GM18907 (cell line): ENCODE results near the gene PLD2.

Source experiments
- ATAC-seq: cut with Tn5 transposase; IDR thresholded peaks from one replicate; pipeline ENCODE4 v1.9.1; 2021; ENCODE audit warnings: mild to moderate bottlenecking, moderate library complexity; ENCODE audit not compliant: unreplicated experiment

The PLD2 gene

DNA sequence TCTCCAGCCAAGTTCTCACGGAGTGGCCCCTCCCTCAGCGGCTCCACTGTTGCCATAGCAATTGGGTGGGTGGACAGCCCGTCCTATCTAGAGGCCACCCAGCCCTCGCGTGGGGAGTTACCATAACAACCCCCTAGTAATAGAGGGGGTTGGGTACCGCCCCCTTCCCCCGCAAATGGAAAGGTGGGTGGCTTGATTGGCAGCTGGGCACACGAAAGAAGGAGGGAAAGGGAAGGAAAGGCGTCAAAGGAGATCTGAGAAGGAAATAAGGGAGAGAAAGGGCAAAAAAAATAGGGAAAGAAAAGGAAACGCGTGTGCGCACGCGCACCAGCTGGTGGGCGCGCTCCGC is 25.9 kb downstream of the PLD2 start:
- ATAC-seq = peak; percentile 11

DNA sequence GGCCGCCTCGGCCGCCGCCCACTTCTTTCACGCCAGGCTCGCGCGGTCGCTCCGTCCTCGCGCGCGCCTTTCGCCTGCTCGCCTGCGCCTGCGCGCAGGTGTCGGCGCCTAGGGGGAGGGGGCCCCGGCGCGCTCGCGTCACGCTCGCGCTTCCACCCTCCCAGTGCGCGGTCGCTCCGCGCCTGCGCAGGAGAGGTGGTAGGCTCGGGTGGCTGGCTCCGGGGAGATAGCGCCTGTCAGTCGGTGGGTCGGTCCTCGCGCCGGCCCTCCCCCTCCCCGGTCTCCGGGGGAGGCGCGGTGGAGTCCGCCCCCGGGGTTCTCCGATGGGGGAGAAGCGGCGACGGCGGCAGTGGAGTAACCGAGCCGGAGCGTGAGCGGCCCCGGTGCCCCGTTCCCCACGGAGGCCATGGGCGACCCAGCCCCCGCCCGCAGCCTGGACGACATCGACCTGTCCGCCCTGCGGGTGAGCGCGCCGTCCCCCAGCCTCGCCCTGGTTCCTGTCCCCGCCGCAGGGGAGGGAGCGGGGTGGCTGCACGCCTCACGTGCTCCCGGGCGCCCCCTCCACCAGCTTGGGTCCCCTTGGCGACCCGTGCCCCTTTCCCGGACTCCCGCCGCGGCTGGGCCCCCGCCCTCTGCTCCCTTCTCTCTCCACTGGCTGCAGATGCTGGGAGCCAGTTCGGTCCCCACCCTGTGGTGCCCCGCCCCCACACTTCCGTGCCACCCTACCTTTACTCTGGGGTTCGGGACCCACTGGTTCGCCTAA is 26.4 kb downstream of the PLD2 start, which contains the start of gene MINK1:
MINK1 (plus strand) TSS at position 163 of the 763 bp plus-strand sequence; CDS start at position 407, 244 bp downstream.
- ATAC-seq = peak; percentile 85

DNA sequence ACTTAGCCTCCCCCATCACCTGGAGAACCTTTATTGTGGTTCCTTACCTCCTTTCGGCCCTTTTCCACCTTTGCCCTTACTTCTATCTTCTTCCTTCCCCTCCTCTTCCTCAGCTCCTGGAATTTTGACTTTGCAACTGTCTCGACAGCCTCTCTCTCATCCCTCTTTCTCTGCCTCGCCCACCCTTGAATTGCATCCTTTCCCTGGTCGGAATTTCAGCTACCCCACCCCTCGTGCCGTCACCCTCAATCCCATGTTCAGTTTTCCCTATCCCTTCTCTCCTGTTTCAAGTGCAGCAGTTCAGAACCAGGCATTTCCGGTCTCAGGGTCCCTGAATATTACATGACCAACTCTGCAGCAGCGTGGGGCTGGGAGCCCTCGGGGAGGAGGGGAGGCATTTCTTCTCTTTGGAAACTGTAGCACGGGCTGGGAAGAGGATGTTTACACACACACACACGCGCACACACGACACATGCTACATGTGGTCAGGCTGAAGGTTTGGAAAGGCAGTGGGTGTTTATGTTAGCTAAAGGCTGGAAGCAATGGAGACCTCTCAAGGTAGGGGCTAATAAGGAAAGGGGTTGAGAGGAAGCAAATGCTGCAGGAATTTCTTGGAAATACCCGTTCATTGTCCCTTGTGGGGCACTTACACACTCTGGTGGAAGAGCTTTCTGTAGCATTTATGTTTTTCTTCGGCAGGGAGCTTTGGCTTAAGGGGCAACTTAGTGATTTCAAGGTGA is 27.2 kb downstream of the PLD2 start:
- no peak for ATAC-seq

DNA sequence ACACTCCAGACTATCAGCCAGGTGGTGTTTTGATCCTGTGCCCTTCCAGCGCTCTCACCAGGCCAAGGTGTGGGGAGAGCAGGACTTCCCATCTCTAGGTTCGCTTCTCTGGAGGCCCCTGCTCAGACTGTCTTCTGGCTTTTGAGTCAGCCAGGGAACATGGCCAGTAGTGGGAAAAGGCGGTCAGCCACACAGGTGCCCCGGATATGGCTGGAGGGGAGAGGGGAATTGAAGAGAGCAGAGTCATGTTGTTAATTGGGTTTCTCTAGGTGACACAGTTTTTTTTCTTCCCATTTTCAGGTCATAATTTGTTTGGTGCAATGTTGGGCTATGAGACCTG is 27.7 kb downstream of the PLD2 start:
- no peak for ATAC-seq

DNA sequence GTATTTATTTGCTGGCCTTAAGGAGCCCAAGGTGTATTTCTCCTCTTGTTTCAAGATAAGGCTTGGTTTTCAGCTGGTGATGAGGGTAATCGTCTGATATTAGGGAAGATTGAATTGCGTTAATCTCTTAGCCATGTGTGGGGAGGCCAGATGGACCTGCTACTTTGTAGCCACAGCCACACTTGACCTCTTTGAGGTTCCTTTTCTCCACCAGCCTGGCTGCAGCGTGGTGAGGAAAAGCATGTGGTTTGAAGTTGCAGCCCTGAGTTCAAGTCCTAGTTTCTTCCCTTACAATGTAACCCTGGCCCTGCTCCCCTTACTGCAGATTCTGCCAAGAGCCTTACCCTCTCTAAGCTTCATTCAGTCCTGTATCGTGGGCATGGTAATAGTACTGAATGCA is 29.3 kb downstream of the PLD2 start:
- ATAC-seq = no peak

DNA sequence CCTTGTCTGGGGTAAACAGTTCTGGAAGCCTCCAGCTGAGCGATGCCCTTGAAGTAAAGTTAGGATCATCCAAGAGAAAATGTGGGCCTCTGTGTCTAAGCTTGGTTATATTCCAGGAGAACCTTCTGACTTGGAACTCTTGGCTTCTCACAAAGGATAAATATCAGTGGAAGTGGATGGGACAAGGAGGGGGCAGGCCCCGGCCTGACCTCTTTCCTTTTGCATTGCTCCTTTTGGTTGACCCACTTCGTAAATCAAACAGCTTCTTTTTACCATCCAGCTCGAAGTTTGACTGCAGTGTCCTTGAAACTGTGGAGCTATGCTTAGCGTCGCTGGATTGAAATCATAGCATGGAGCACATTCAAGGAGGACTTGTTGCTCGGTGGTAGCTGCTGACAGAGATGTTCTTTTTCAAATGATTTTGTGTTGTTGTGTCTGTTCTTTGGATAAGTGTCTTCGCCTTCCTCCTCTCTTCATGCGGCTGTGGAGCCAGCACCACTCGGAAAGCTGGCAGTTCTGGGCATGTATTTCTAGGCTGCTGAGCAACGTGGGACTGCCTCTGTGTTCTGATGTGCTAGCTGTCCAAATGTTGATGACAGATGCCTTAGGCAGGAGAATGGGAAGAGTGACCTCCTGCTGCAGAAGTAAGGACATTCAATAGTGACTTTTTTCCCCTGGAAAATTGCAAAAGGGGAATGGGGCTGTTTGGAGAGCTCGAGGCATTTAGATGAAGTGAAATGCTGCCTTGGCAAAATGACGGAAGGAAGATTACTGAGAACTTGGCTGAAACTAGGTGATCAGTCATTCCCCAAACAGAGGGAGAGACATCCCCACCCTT is 30.7 kb downstream of the PLD2 start:
- no peak for ATAC-seq

DNA sequence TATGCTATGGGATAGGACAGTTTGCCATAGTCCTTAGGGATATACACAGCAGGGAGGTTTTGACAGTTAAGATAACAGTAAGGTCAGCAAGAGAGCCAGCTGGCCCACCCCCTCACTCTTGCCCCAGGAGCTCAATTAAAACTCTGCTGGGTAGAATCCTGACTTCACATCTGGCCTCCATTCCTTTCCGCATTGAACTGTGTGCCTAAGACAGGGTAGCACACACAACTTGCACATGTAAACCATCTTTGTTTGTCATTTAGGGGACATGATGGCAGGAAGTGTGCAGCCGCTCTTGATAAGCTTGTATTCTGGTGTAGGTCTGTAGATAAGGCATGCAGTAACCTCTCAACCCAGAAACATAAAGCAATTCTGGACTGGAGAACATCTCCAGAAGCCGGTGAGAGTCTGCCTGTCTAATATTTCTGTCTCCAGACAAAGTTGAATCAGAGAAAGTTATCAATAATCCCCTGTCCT is 31.4 kb downstream of the PLD2 start:
- ATAC-seq = no peak

DNA sequence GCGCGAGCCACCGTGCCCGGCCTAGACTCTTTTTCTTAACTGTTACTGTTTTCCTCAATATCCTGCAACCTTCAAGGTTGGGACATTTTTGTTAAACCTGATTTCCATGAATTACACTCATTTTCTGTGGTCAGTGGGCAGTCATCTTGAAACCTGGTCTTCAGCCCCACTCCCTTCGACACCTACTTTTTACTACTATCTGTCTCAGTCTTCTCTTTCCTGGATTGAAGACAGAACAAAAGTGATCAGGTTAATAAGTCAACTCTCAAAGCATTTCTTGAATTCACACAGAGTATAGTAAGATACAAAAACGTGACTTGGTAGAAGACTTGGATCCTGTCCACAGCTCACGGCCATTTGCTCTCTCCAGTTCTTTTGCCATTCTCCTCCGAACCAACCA is 32.3 kb downstream of the PLD2 start:
- ATAC-seq = no peak

DNA sequence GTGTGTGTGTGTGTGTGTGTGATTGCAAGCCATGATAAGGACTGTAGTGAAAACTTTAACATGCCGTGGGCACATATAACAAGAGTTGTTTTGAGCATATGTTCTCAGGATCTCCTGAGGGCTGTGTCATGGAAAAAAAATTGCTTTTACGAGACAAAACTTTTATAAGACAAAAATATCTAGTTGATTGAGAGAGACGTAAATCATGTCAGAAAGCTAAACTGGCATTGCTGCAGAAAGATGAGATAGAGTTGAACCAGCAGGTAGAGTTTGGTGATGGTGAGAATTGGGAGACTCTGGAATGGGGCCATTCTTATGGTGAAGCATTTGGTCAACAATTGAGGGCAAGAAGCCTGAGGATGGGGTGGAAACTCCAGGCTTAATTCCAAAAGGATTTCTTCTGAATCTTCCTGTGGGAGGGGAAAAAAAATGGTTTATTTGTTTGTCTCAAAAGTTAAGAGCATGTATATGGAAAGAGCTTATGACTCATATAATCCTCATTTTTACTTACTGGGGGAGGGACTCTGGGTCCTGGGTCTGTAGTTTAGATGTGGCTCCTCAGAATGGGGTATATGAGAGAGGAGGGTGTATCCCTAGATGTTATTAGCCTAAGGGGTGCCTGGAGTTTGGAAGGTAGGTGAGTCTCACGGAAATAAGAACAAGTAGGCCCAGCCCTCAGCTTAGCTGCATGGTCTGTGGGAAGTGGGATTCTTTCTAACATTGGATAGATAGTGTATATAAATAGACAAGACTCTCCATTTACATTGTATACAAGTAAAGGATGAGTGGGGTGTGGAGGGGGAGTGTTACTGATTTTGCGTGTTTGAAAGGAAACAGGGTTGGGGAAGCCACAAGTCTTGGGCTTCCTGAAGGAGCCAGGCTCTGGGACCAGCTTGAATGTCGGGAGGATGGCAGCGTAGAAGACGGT is 33.3 kb downstream of the PLD2 start:
- ATAC-seq = no peak

DNA sequence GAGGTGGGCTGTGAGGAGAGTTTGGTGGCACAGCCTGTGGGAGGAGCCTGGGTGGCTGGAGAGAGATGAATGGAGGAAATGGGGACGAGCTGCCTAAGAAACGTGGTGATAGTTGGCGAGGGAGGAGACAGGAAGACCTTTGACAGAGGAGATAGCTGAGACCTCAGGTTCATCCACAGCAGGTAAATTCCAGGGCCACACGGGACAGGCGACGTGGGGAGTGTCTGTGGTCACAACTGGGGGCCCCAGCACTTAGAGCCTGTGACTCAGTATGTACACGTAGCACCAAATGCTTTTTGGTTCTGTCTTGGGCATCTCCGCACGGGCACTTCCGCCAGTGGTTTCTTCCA is 33.9 kb downstream of the PLD2 start:
- no peak for ATAC-seq

DNA sequence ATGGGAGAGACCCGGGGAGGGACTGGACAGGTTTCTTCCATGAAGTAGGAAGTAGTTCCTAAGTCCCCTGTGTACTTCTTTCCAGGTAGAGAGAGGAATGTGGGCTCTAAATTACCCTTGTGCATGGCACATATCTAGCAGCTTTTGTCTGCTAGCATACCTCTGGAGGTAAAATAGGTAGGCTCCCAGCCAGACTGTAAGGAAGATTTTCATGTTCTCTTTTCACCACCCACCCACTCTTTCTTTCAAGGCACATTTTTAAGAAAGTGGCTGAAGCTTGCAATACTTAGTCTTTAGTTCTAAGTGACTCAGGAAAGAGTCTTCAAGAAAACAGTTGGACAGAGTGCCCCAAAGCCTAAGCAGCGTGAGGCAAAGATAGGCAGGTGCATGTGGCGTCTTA is 35.4 kb downstream of the PLD2 start:
- ATAC-seq = no peak

DNA sequence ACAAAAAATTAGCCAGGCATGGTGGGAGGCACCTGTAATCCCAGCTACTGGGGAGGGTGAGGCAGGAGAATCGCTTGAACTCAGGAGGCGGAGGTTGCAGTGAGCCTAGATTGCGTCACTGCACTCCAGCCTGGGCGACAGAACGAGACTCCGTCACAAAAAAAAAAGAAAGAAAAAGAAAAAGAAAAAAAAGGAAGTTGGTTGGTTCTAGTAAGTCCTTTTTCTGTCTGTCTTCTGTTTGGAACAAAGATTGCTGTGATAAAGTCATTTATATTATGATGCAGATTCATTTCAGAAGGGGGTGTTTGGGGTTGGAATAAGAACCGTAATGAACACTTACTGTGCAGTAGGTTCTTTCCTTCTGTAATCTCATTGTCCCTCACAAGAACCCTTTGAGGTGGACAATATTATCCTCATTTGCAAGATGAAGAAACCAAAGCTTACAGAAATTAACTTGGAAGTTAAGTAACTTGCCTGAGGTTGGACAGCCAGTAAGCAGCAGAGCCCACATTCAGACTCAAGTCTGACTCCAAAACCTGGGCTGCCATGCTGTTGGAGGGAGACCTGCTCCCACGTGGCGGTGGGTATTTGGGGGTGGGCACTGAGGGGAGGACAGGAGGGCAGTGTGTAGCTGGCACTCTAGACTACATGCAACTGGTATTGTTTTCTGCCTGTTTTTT is 36.5 kb downstream of the PLD2 start:
- ATAC-seq = no peak

DNA sequence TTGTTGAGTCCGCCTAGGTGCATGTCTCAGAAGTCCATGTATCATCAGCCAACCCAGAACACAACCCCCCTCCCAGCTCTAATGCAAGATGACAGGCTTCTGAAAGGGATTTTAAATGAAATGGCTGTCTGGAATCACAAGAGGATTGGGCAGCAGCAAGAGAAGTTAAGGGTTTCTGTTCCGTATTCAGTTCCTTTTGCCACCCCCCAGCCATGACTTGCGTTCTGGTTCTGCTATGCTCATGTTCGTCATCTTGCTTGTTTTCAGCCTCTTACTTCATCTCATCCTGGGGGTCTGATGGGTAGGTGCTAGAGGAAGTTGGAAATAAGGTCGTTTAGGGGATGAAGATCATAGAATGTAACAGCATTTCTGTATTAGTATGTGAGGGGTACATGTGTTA is 38.2 kb downstream of the PLD2 start:
- ATAC-seq = no peak

DNA sequence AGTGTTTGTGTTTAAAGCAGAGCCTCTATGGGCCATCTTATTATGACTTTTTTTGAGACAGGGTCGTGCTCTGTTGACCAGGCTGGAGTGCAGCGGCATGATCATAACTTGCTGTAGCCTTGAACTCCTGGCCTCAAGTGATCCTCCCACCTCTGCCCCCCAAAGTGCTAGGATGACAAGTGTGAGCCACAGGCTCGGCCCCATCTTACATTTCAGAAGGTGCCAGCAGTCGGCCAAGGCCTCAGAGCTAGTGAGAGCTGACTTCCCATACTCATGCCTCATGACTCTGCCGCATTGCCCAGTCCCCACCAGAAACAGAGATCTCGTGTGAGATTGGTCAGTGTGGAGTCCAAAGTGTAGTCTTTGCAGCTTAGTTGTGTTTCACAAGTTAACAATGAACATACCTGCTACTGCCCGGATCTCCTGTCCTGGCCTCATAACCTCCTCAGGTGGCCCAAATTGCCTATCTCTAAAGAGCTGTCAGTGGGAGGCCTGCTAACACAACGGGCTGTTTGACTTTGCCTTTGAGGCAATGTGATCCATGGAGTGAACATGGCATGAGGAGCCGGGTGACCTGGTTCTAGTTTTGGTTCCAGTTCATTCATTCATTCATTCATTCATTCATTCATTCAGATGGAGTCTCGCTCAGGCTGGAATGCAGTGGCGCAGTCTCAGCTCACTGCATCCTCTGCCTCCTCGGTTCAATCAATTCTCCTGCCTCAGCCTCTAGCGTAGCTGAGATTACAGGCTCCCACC is 39.9 kb downstream of the PLD2 start:
- ATAC-seq = no peak

DNA sequence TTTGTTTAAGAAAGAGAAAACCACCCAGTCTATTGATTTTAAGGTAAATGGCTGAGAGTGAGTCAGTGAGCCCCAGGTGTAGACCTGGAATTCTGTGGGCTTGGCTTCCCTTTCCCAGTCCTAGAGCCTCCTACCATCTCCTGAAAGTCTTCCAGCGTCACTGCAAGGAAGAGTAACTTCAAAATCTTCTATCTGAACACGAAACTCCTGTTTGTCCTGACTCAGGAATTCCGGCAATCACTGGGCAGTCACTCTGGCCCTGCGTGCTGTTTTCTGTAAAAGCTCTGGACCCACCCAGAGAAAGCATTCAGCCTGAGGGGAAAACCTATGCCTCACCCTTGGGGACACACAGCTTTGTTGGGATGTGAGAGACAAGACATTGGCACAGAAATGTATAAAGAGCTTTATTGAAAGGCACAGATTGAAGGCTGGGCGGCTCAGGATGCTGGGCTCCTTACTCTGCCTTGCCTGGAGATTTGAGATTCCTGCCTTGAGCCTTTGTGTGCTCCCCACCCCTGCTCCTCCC is 42.1 kb downstream of the PLD2 start:
- ATAC-seq = no peak

DNA sequence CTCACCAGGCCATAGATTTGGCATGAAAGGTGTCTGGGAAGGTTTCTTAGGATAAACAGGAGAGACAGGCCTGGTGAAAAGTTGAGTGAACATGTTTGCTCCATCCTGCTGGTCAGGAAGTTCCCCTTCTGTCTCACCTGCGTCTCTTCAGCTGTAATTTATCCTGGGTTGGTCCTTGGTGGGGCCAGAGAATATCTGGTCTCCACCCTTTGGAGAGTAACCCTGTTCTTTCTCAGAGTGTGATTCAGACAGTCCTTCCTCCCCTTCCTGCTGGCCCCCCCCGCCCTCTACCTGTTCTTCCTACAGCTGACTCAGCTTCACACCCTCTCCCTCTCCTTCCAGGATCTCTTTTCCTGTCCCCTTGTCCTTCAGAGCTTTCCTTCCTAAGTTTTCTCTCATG is 43.3 kb downstream of the PLD2 start:
- no peak for ATAC-seq

DNA sequence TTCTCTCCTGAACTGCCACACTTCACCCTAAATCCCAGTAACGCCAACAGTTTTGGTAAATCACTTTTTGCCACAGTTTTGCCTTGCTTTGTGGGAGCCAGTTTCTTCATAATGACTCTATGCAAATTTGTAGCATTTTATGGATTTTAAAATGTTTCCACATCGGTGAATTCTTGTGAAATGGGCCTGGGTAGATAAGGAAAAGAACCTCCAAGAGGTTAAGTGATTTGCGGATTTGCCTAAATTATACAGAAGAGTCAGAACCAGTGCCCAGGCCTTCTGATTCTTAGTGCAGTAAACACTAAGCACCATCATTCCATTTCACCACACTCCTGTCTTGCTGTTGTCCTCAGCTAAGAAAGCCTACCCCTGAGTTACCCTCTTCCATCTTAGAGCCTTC is 44.1 kb downstream of the PLD2 start:
- no peak for ATAC-seq

DNA sequence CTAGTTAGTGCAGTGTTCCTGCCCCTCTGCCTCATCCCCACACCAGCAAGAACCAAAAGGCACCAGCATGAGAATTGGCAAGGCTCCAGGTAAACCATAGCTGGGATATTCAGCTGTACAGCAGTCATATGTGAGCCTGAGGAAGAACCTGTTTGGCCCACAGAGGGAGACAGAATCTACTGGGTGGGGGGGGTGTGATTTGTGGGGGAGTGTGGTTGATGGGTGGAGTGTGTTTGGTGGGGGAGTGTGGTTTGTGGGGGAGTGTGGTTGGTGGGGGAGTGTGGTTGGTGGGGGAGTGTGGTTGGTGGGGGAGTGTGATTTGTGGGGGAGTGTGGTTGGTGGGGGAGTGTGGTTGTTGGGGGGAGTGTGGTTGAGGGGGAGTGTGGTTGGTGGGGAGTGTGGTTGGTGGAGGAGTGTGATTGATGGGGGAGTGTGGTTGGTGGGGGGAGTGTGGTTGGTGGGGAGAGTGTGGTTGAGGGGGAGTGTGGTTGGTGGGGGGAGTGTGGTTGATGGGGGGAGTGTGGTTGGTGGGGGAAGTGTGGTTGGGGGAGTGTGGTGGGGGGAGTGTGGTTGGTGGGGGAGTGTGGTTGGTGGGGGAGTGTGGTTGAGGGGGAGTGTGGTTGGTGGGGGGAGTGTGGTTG is 45.7 kb downstream of the PLD2 start:
- no peak for ATAC-seq

DNA sequence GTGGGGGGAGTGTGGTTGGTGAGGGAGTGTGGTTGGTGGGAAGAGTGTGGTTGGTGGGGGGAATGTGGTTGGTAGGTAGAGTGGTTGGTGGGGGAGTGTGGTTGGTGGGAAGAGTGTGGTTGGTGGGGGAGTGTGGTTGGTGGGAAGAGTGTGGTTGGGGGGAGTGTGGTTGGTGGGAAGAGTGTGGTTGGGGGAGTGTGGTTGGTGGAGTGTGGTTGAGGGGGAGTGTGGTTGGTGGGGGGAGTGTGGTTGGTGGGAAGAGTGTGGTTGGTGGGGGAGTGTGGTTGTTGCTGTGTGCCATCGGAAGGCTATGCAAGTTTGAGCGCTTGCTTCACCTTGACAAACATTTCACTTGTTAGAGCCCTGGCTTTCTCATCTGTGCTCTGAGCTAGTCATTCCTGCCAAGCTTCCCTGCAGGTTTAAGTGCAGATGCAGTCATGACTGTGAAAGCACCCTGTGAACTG is 46.3 kb downstream of the PLD2 start:
- no peak for ATAC-seq
